SU-DHL-6 (cell line): Measurements from ENCODE around the gene EFCAB3.
"Not testable (repeated sequence)": the region's sequence is repeated elsewhere in the genome, so short reads cannot be mapped to it uniquely, and the experiment has no call there.

ENCODE experiments used
- EZH2phosphoT487 ChIP-seq: fragments of 200-600 bp; sonication (generic), shearing (Covaris generic); conservative IDR thresholded peaks from 2 replicates; pipeline ENCODE4 v1.6.1; 2018; ENCODE audit warnings: mild to moderate bottlenecking, antibody characterized with exemption, low read length, moderate library complexity, mixed read lengths
- TF ChIP-seq, protein P1 (sequence below): fragments of 200-600 bp; sonication (generic); IDR thresholded peaks from one replicate; pipeline ENCODE4 v1.5.1; 2017; ENCODE audit warnings: antibody characterized with exemption, mild to moderate bottlenecking, low read length, moderate library complexity; ENCODE audit not compliant: insufficient read depth, poor library complexity, severe bottlenecking

DNA sequence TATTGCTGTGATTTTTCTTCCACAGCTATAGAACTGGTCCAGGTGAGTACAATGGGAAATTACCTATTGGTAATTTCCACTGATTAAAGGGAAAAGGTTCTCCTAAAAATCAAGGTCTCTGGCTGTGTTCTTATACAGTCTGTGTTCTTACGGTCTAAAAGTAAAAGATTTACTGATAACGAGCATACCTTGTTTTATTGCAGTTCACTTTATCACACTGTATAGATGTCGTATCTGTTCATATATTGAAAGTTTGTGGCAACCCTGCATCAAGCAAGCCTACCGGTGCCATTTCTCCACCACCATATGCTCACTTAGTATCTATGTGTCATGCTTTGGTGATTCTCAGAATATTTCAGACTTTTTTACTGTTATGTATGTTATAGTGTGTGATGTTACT is 54.9 kb downstream of the EFCAB3 start:
- TF ChIP-seq, protein P1, sequence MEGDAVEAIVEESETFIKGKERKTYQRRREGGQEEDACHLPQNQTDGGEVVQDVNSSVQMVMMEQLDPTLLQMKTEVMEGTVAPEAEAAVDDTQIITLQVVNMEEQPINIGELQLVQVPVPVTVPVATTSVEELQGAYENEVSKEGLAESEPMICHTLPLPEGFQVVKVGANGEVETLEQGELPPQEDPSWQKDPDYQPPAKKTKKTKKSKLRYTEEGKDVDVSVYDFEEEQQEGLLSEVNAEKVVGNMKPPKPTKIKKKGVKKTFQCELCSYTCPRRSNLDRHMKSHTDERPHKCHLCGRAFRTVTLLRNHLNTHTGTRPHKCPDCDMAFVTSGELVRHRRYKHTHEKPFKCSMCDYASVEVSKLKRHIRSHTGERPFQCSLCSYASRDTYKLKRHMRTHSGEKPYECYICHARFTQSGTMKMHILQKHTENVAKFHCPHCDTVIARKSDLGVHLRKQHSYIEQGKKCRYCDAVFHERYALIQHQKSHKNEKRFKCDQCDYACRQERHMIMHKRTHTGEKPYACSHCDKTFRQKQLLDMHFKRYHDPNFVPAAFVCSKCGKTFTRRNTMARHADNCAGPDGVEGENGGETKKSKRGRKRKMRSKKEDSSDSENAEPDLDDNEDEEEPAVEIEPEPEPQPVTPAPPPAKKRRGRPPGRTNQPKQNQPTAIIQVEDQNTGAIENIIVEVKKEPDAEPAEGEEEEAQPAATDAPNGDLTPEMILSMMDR: not testable (repeated sequence)
- not testable (repeated sequence) for TF ChIP-seq EZH2phosphoT487
